GM18498 (cell line): ENCODE measurements around the gene NHLRC4.

ENCODE experiments used
- ATAC-seq: cut with Tn5 transposase; IDR thresholded peaks from one replicate; pipeline ENCODE4 v1.9.1; 2021; ENCODE audit warnings: mild to moderate bottlenecking, moderate library complexity; ENCODE audit not compliant: unreplicated experiment

Gene NHLRC4

DNA sequence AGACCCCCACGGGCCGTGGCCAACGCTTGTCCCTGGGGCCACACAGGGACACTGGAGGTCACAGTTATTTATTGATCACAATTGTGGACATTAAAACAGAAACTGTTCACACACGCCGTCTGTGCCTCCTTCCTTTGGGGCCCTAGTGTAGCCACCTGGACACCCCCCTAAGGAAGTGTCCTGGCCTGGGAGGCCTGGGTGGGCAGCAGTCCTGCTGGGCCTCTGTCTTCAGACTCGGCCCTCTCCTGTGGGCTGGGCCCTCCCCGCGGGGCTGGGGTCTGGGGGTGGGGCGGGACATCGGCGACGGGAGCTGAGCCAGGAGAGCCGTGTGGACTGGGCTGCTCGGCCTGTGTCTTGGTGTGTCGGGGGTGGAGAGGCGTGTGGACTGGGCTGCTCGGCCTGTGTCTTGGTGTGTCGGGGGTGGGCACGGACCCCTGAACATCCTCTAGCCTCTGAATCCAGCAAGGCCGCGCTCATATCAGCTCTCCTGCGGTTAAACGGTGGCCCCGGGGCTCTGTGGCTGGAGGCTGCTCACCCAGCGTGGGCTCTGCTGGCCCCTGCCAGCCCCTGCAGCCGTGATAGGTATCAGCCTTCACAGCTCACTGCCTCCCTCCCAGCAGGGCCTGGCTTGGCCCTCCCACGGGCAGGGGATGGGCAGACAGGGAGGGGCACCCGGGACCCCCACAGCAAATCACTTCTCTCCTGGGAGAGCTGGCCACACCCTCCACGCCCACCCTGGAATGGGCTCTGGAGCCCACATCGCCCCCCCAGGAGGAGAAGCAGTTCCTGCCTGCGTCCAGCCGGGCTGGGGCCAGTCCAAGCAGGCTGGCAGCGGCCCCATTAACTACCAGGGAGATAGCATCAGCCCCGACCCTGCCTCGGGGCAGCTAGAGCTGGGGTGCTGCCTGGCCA lies 1.1 kb upstream of the NHLRC4 start:
- ATAC-seq = no peak

DNA sequence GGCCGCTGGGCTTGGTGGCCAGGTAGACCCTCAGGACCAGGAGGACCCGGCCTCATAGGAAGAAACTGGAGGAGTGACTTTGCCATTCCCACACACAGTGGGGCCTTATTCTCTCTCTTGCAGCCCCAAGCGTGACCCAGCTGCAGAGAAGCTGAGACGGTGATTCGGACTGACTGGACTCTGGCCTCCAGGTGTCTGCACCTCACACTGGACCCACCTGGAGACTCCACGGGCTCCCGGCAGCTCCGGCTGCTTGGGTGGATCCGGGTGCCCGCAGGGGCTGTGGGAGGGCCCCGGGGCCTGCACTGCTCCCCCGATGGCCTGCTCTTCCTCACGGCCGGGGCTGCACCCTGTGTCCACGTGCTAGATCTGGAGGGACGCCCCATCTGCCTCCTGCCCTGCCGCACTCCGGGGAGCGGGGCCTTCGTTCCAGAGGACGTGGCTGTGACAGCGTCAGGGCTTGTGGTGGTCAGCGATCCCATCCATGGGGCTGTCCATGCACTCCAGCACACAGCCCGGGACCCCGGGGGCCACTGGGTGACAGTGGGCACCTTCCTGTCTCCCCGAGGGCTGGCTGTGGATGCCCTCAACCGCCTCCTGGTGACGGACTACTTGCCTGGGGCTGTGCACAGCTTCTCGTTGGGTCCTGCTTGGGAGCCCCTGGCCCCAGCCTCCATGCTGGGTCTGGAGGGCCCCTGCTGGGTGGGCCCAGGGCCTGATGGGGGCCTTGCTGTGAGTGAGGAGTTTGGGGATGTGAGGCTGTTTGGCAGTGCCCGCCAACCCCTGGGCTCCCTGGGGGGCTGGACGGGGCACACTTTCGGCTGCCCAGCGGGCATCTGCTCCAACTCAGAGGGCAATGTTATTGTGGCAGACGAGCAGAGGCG lies 810 bp downstream of the NHLRC4 start:
- no peak for ATAC-seq

DNA sequence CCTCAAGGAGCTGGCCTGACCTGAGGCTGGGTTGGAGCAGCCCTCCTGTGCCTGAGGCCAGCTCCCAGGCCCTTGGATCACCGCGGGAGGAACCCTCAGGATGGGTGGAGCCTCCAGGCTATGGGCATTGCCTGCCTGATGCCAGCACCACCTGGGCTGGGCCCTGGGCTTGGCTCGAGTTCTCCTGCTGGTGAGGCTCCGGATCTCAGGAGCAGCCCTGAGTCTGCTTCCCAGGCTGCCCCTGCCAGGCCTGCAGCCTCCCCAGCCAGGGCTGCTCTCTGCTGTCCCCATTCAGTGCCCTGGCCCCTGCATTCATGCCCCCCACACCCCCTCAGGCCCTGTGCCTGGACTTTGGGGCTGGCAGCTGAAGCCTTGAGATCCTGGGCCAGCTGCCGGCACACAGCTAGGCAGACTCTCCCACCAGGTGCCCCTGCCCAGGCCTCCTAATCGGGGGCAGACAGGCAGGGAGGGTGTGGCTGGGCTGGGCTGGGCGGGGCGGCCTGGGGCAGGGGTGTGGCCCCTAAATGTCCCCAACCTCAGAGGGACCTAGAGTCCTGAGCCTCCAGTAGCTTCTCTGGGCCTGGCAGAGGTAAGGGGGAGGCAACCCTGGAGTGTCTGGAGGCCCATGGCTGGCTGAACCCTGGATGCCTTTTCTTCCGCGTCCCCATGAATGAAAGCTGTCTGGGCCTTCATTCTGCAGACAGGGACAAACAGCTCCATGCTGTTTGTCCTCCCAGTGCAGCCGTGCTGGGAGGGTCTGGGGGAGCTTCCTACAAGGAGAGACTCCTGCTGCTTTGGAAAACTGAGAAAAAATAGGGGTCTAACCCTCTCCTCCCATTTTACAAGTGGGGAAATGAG lies 1.8 kb downstream of the NHLRC4 start:
- no peak for ATAC-seq

GRCh38 chr16:569445-570254 lies 2.8 kb downstream of the NHLRC4 start, which contains the start of gene PIGQ:
Gene PIGQ (plus strand): TSS chr16:569968. CDS start chr16:574075, 4,107 bp downstream.
- ATAC-seq = peak; percentile 64

- ATAC-seq = no peak
These were observed 6.3 kb downstream of the NHLRC4 start for GRCh38 chr16:572865-573650.

DNA sequence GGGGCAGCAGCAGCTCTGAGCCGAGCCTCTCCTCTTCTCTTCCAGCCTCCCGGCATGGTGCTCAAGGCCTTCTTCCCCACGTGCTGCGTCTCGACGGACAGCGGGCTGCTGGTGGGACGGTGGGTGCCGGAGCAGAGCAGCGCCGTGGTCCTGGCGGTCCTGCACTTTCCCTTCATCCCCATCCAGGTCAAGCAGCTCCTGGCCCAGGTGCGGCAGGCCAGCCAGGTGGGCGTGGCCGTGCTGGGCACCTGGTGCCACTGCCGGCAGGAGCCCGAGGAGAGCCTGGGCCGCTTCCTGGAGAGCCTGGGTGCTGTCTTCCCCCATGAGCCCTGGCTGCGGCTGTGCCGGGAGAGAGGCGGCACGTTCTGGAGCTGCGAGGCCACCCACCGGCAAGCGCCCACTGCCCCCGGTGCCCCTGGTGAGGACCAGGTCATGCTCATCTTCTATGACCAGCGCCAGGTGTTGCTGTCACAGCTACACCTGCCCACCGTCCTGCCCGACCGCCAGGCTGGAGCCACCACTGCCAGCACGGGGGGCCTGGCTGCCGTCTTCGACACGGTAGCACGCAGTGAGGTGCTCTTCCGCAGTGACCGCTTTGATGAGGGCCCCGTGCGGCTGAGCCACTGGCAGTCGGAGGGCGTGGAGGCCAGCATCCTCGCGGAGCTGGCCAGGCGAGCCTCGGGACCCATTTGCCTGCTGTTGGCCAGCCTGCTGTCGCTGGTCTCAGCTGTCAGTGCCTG lies 7.4 kb downstream of the NHLRC4 start:
- no peak for ATAC-seq

DNA sequence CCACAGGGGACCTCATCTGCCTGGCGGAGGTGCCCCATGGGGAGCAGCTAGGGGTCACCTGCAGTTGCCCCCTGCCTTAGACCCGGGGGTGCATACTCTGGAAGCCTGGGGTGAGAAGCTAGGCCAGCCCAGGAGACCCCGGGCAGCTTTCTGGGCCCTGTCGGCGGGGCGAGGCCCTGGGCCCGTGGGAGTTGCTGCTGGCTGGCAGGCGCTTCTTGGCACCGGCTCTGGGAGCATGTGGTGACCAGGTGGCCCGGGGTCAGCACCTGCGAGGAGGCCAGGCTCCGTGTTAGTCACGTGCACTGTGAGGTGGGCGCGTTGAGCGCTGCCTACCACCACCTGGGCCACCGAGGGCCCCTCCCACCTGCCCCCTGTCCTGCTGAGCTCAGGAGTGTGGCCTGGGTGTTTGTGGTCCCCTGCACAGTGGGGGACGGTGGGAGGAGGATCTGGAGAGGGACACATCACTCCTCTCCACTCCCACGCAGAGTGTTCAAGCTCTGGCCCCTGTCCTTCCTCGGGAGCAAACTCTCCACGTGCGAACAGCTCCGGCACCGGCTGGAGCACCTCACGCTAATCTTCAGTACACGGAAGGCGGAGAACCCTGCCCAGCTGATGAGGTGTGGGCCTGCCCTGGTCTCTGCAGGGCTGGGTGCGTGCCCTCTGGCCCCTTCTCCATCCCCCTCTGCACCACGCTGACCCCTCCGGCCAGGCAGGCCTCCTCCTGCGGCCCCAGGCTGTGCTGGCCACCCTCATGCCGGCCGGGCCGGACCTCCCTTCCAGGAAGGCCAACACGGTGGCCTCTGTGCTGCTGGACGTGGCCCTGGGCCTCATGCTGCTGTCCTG lies 8.8 kb downstream of the NHLRC4 start:
- ATAC-seq = no peak

GRCh38 chr16:576197-576822 lies 9.5 kb downstream of the NHLRC4 start:
- ATAC-seq = no peak

- no peak for ATAC-seq
These were observed 10.0 kb downstream of the NHLRC4 start for GRCh38 chr16:576823-577201.

DNA sequence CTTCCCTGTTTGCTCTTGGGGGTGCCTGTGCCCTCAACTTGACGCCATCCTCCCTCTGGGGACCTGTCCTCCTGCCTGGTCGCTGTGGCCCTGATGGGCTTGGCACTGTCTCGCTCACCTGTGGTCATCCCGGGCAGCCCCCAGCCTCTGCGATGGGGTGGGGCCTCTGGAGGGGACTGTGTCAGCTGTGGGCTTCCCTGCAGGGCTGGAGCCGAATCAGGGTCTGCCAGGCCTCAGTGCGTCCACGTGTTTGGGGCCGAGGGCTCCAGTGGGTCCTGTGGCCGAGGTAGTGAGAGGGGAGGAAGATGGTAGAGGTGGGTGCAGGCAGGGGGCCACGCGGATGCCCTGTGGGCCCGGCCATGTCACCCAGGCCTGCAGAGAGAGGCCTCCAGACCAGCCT lies 11.0 kb downstream of the NHLRC4 start:
- no peak for ATAC-seq

DNA sequence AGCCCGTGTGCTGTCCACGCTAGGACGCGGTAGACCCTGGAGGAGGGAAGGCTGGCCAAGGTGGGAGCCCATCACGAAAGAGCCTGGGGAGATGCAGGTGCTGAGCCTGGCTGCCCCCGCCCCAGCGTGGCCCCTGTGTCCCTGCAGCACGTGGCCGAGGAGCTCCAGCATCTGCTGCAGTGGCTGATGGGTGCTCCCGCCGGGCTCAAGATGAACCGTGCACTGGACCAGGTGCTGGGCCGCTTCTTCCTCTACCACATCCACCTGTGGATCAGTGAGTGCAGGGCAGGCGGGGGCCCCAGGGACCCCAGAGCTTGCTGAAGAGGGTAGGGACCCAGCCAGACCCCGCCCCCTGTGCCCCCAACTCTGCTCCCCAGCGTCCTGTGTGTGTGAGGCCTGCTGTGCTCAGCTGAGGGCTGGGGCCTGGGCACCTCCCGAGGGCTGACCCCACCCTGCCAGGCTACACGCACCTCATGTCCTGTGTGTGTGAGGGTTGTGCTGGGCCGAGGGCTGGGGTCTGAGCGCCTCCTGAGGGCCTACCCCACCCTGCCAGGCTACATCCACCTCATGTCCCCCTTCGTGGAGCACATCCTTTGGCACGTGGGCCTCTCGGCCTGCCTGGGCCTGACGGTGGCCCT lies 11.5 kb downstream of the NHLRC4 start:
- no peak for ATAC-seq

DNA sequence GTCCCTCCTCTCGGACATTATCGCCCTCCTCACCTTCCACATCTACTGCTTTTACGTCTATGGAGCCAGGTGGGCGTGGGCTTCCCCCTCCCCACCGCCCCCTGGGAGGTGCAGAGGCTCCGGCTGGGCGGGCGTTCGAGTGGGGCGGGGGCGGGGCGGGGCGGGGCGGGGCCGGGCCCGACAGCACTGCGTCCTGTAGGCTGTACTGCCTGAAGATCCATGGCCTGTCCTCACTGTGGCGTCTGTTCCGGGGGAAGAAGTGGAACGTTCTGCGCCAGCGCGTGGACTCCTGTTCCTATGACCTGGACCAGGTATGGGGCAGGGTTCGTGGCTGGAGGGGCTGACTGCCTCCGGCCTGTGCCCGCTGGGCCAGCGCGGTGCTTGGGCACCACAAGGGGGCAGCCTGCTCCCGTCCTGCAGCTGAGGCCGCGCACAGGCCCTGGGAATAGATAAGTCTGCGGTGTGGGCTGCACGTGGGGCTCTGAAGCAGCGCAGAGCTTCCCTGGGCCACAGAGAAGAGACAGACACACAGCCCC lies 12.1 kb downstream of the NHLRC4 start:
- no peak for ATAC-seq

- ATAC-seq = no peak
These were observed 13.5 kb downstream of the NHLRC4 start for GRCh38 chr16:580141-580945.

DNA sequence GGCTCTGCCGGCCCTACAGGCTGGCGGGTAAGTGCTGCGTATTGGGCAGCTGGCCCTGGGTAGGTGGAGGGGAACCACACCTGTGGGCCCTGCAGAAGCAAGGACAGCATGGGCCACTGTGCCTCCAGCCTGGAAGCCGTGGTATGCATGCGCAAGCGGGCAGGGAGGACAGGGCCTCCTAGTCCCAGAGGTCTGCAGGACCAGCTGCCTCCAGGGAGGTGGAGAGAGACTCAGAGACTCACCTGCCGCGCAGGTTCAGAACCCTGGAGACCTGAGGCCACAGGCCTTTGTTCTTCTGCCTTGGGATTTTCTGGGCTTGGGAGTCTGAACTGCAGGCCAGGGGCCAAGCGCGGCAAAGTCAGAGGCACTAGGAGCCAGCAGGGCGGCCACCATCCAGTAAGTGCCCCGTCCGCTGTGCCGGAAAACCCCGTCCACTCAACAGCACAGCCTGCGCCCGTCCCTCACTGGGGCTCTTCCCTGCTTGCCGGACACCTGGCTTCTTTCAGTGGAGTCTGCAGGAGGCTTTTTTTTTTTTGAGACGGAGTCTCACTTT lies 14.2 kb downstream of the NHLRC4 start:
- ATAC-seq = no peak

DNA sequence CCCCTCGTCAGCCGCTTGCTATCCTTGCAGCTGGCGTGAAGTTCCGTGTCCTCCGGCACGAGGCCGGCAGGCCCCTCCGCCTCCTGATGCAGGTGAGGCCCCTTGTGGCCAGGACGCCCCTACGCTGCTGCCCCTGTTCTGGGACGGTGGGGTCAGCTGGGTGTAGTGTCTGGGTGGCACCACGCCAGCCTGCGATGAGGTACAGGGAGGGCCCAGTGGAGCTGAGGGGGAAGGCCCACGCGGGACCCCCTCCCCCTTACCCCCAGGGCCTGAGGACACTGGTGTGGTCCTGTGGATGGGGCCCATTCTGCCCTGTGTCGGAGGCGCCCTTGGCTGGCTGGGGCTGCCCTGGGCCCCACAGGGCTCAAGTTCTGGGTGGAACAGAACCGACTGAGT lies 15.4 kb downstream of the NHLRC4 start:
- no peak for ATAC-seq
